HG02588 (cell line): ENCODE results near the gene CSNK1G2.

Source experiments
- ATAC-seq: cut with Tn5 transposase; IDR thresholded peaks from one replicate; pipeline ENCODE4 v1.9.1; 2021; ENCODE audit warnings: mild to moderate bottlenecking, moderate library complexity; ENCODE audit not compliant: unreplicated experiment

CSNK1G2 gene

GRCh38 chr19:1962674-1963073, 21.7 kb downstream of the CSNK1G2 start:
- ATAC-seq, result no peak

GRCh38 chr19:1967087-1967608, 26.2 kb downstream of the CSNK1G2 start:
- no peak for ATAC-seq

- no peak for ATAC-seq
Measured at GRCh38 chr19:1968279-1969175, 27.6 kb downstream of the CSNK1G2 start.

- ATAC-seq, result no peak
Measured at GRCh38 chr19:1969176-1970002, 28.4 kb downstream of the CSNK1G2 start.

GRCh38 chr19:1970003-1970805, 29.2 kb downstream of the CSNK1G2 start:
- ATAC-seq, result no peak

- ATAC-seq, result no peak
Measured at GRCh38 chr19:1970806-1971502, 30.0 kb downstream of the CSNK1G2 start.

- no peak for ATAC-seq
Measured at GRCh38 chr19:1974381-1975161, 33.6 kb downstream of the CSNK1G2 start.

GRCh38 chr19:1975162-1975480, 34.1 kb downstream of the CSNK1G2 start:
- no peak for ATAC-seq

- ATAC-seq, result no peak
Measured at GRCh38 chr19:1977120-1977519, 36.1 kb downstream of the CSNK1G2 start.

- ATAC-seq, result no peak
Measured at GRCh38 chr19:1978346-1978894, 37.4 kb downstream of the CSNK1G2 start.

GRCh38 chr19:1979017-1979416, 38.0 kb downstream of the CSNK1G2 start:
- ATAC-seq, result no peak

- no peak for ATAC-seq
Measured at GRCh38 chr19:1979642-1980041, 38.7 kb downstream of the CSNK1G2 start.

GRCh38 chr19:1980091-1980808, 39.3 kb downstream of the CSNK1G2 start:
- ATAC-seq, result no peak

- no peak for ATAC-seq
Measured at GRCh38 chr19:1980809-1981181, 39.8 kb downstream of the CSNK1G2 start.

GRCh38 chr19:1981253-1981652, 40.3 kb downstream of the CSNK1G2 start:
- no peak for ATAC-seq

GRCh38 chr19:1984357-1984756, 43.4 kb downstream of the CSNK1G2 start:
- no peak for ATAC-seq

- no peak for ATAC-seq
Measured at GRCh38 chr19:1985588-1986356, 44.8 kb downstream of the CSNK1G2 start.
